Lower leg skin (tissue), 4 donors: Measurements from ENCODE around the gene CAPZA1. TPM values are rescaled to one million over a fixed set of nuclear protein-coding genes. Genes with fewer than 3 reads are reported as not detected.
"Not testable (repeated sequence)": the region's sequence is repeated elsewhere in the genome, so short reads cannot be mapped to it uniquely, and the experiment has no call there.

Experiments used
- DNase-seq, 2 donors: peaks; one replicate each; pipeline ENCODE4 v3.0.0-alpha.2; 2019; ENCODE audit warnings: low spot score in 2 of 2
- H3K4me3 ChIP-seq: fragments of 200-600 bp; sonication (generic); 2 replicates; pipeline ENCODE4 v1.5.1; 2017; ENCODE audit warnings: mild to moderate bottlenecking, low read depth; ENCODE audit not compliant: poor library complexity, severe bottlenecking
- CTCF ChIP-seq, 3 donors: fragments of 450-650 bp; IDR thresholded peaks; one replicate each; pipeline ENCODE4 v1.5.1; 2016; ENCODE audit warnings: antibody characterized with exemption in 3 of 3, mild to moderate bottlenecking in 3 of 3, moderate library complexity in 2 of 3
- POLR2A ChIP-seq, 2 donors: fragments of 450-650 bp; IDR thresholded peaks; one replicate each; pipeline ENCODE4 v1.6.1; 2016 to 2017; ENCODE audit warnings: antibody characterized with exemption in 2 of 2, mild to moderate bottlenecking in 1 of 2, moderate library complexity in 1 of 2
- WGBS, 2 donors: methylation state at CpG; one replicate each; pipeline ENCODE4 v1.1.5; 2018; 5-methylcytosine and 5-hydroxymethylcytosine counted together
- intact Hi-C: fragments of 100-400 bp; cut with DNase I; formaldehyde crosslinking; loops from one replicate; pipeline ENCODE4 v1.15.0; 2023; ENCODE audit warnings: low total_unique reads
- total RNA-seq, 4 donors: library from RNA; depleted of rRNA; stranded (reverse); fragments of >200 nt; gene quantifications; one replicate each; pipeline ENCODE4 v1.1.0, GENCODE V29; 2016

CAPZA1 gene
- total RNA-seq, 4 donors from 2014 or later: 110 to 170 (median 144) TPM

GRCh38 chr1:112634367-112634766 is 14.7 kb downstream of the CAPZA1 start:
- H3K4me3 ChIP-seq: no peak overlapping the region
- intact Hi-C loops: no loop called here

GRCh38 chr1:112636056-112636455 is 16.4 kb downstream of the CAPZA1 start:
- 81 to 82% methylated on average over 2 of the region's 2 CpGs for WGBS, 2 donors
- H3K4me3 ChIP-seq: no peak overlapping the region
- TF ChIP-seq POLR2A (IDR thresholded peaks at IDR 0.05) (no peak), CTCF (IDR thresholded peaks at IDR 0.05) (no peak)
- intact Hi-C loops: no loop called here
- no peak for DNase-seq

More at GRCh38 chr1:112634367-112634766, 14.7 kb downstream of the CAPZA1 start:
- DNase-seq: no peak
- TF ChIP-seq POLR2A (IDR thresholded peaks at IDR 0.05) (no peak), CTCF (IDR thresholded peaks at IDR 0.05) (no peak)

- TF ChIP-seq POLR2A (IDR thresholded peaks at IDR 0.05) (no peak), CTCF (IDR thresholded peaks at IDR 0.05) (no peak)
- intact Hi-C loops: no loop called here
Measured at GRCh38 chr1:112636597-112637253, 17.1 kb downstream of the CAPZA1 start.

GRCh38 chr1:112637254-112638109 is 17.9 kb downstream of the CAPZA1 start:
- intact Hi-C loops: no loop called here
- no peak overlapping the region for H3K4me3 ChIP-seq
- 63 to 70% methylated on average over 4 of the region's 4 CpGs for WGBS, 2 donors
- no peak for TF ChIP-seq CTCF (IDR thresholded peaks at IDR 0.05)
- no peak for TF ChIP-seq POLR2A (IDR thresholded peaks at IDR 0.05)
- DNase-seq: no peak

More at GRCh38 chr1:112636597-112637253, 17.1 kb downstream of the CAPZA1 start:
- no peak for DNase-seq
- H3K4me3 ChIP-seq: no peak overlapping the region

- WGBS, 2 donors: 56 to 68% methylated on average over 1 of the region's 1 CpG
- no peak overlapping the region for H3K4me3 ChIP-seq
- intact Hi-C loops: no loop called here
- DNase-seq: no peak
- TF ChIP-seq CTCF (IDR thresholded peaks at IDR 0.05): no peak
- TF ChIP-seq POLR2A (IDR thresholded peaks at IDR 0.05): no peak
Measured at GRCh38 chr1:112638110-112638428, 18.4 kb downstream of the CAPZA1 start.

- 57 to 78% methylated on average over 6 to 11 of the region's 23 CpGs for WGBS, 2 donors
- DNase-seq, intact Hi-C loops, H3K4me3 ChIP-seq: not testable (repeated sequence)
Measured at GRCh38 chr1:112640437-112640836, 20.8 kb downstream of the CAPZA1 start.
